NT2/D1 (cell line): ENCODE measurements around the gene DGKH.

Experiments
- DNase-seq: peaks from one replicate; pipeline ENCODE4 v3.0.0-alpha.2; 2011; ENCODE audit warnings: low read depth, low spot score
- H3K27me3 ChIP-seq: 2 replicates; pipeline ENCODE4 v1.6.0; 2011; ENCODE audit warnings: mild to moderate bottlenecking; ENCODE audit not compliant: insufficient read length, insufficient read depth
- H3K36me3 ChIP-seq: 2 replicates; pipeline ENCODE4 v1.6.1; 2011; ENCODE audit warnings: mild to moderate bottlenecking, low read length, mixed read lengths; ENCODE audit not compliant: insufficient read depth, insufficient read length
- H3K4me1 ChIP-seq: 2 replicates; pipeline ENCODE4 v1.5.1; 2011; ENCODE audit not compliant: insufficient read depth, insufficient read length
- H3K4me3 ChIP-seq: 2 replicates; pipeline ENCODE4 v1.5.1; 2011; ENCODE audit warnings: low read depth; ENCODE audit not compliant: insufficient read length
- H3K9ac ChIP-seq: 2 replicates; pipeline ENCODE4 v1.6.0; 2011; ENCODE audit warnings: low read depth; ENCODE audit not compliant: insufficient read length
- H3K9me3 ChIP-seq: 2 replicates; pipeline ENCODE4 v1.5.1; 2011; ENCODE audit warnings: mild to moderate bottlenecking, low read length; ENCODE audit not compliant: insufficient read depth
- SUZ12 ChIP-seq: IDR thresholded peaks from 2 replicates; pipeline ENCODE4 v1.6.1; 2011; ENCODE audit not compliant: insufficient read length, insufficient read depth; ENCODE audit errors: extremely low read depth
- YY1 ChIP-seq: IDR thresholded peaks from 2 replicates; pipeline ENCODE4 v1.6.1; 2011; ENCODE audit not compliant: insufficient read length, insufficient read depth
- ZNF274 ChIP-seq: IDR thresholded peaks from 2 replicates; pipeline ENCODE4 v1.6.1; 2011; ENCODE audit warnings: mild to moderate bottlenecking, low read depth, low read length

DGKH gene

GRCh38 chr13:42100960-42101359 lies 52.5 kb downstream of the DGKH start:
- Histone ChIP-seq H3K4me1 (no peaks in the 10 kb centered on the region), H3K4me3 (no peak overlapping the region), H3K9ac (no peak overlapping the region), H3K36me3 (no peaks in the 10 kb centered on the region), H3K9me3 (no peaks in the 10 kb centered on the region; the same call in 1 of the 2 replicates), H3K27me3 (no peaks in the 10 kb centered on the region)
- no peak for TF ChIP-seq YY1
- no peak for TF ChIP-seq SUZ12
- no peak for TF ChIP-seq ZNF274
- no peak for DNase-seq

GRCh38 chr13:42101821-42102585 lies 53.6 kb downstream of the DGKH start:
- no peak for TF ChIP-seq YY1
- no peak for TF ChIP-seq SUZ12
- no peak for TF ChIP-seq ZNF274
- Histone ChIP-seq H3K4me1 (no peaks in the 10 kb centered on the region), H3K36me3 (no peaks in the 10 kb centered on the region), H3K9ac (no peak overlapping the region), H3K4me3 (no peak overlapping the region), H3K27me3 (no peaks in the 10 kb centered on the region), H3K9me3 (no peaks in the 10 kb centered on the region; the same call in 1 of the 2 replicates)
- DNase-seq: no peak

GRCh38 chr13:42102961-42103865 lies 54.8 kb downstream of the DGKH start:
- Histone ChIP-seq H3K9ac (no peak overlapping the region), H3K9me3 (no peaks in the 10 kb centered on the region; the same call in 1 of the 2 replicates), H3K27me3 (no peaks in the 10 kb centered on the region), H3K4me3 (no peak overlapping the region), H3K4me1 (no peaks in the 10 kb centered on the region), H3K36me3 (no peaks in the 10 kb centered on the region)
- DNase-seq: no peak
- no peak for TF ChIP-seq ZNF274
- no peak for TF ChIP-seq YY1
- TF ChIP-seq SUZ12: no peak

GRCh38 chr13:42106998-42107397 lies 58.5 kb downstream of the DGKH start:
- no peaks in the 10 kb centered on the region for H3K4me1 ChIP-seq
- DNase-seq: no peak
- H3K27me3 ChIP-seq: no peaks in the 10 kb centered on the region
- no peaks in the 10 kb centered on the region for H3K36me3 ChIP-seq
- TF ChIP-seq ZNF274: no peak
- no peak for TF ChIP-seq SUZ12
- H3K9me3 ChIP-seq: no peaks in the 10 kb centered on the region; the same call in 1 of the 2 replicates
- H3K4me3 ChIP-seq: no peak overlapping the region
- no peak overlapping the region for H3K9ac ChIP-seq

GRCh38 chr13:42107421-42107820 lies 59.0 kb downstream of the DGKH start:
- Histone ChIP-seq H3K9ac (no peak overlapping the region), H3K4me1 (no peaks in the 10 kb centered on the region), H3K36me3 (no peaks in the 10 kb centered on the region), H3K9me3 (no peaks in the 10 kb centered on the region; the same call in 1 of the 2 replicates), H3K27me3 (no peaks in the 10 kb centered on the region), H3K4me3 (no peak overlapping the region)
- no peak for DNase-seq
- TF ChIP-seq SUZ12 (no peak), YY1 (no peak), ZNF274 (no peak)

GRCh38 chr13:42108217-42108616 lies 59.8 kb downstream of the DGKH start:
- H3K36me3 ChIP-seq: no peaks in the 10 kb centered on the region

GRCh38 chr13:42109957-42110356 lies 61.5 kb downstream of the DGKH start:
- no peak for DNase-seq
- Histone ChIP-seq H3K4me3 (no peak overlapping the region), H3K9ac (no peak overlapping the region), H3K27me3 (no peaks in the 10 kb centered on the region), H3K4me1 (no peaks in the 10 kb centered on the region), H3K36me3 (no peaks in the 10 kb centered on the region), H3K9me3 (no peaks in the 10 kb centered on the region)
- TF ChIP-seq SUZ12: no peak
- no peak for TF ChIP-seq ZNF274
- no peak for TF ChIP-seq YY1

More at GRCh38 chr13:42108217-42108616, 59.8 kb downstream of the DGKH start:
- H3K27me3 ChIP-seq: no peaks in the 10 kb centered on the region
- no peaks in the 10 kb centered on the region for H3K4me1 ChIP-seq
- TF ChIP-seq YY1 (no peak), SUZ12 (no peak), ZNF274 (no peak)
- no peak overlapping the region for H3K4me3 ChIP-seq
- H3K9ac ChIP-seq: no peak overlapping the region
- no peak for DNase-seq
- no peaks in the 10 kb centered on the region; the same call in 1 of the 2 replicates for H3K9me3 ChIP-seq
